Measurements from ENCODE around the gene ING3. TPM values are rescaled to one million over a fixed set of nuclear protein-coding genes. Genes with fewer than 3 reads are reported as not detected.
A peak's percentile ranks its signal among the peaks of the same experiment; 100 is the strongest.

The ING3 gene
- total and polyA plus RNA-seq, 2 of the 8 experiments (the other 6 are each of a cell fraction or from before 2014, with no cell fraction given), result 6.0 to 17.7 TPM

- Histone ChIP-seq H2BK20ac (ENCODE audit: low read length) (no peak overlapping the region), H3K18ac (ENCODE audit: extremely low read depth, low read length) (no peak overlapping the region), H3K36me3 (ENCODE audit: control insufficient read depth in 2 of 4, insufficient read depth in 4 of 4, low read length in 3 of 4) (no peaks in the 10 kb centered on the region), H3K56ac (replicated peaks; ENCODE audit: insufficient read length, low read depth, low read length) (no peak overlapping the region), H2AFZ (ENCODE audit: low read length) (peak overlapping the region; percentile 94; the same call in 1 of the 2 replicates), H3K79me1 (ENCODE audit: low read depth, low read length) (no peaks in the 10 kb centered on the region), H3K4me2 (ENCODE audit: insufficient read depth in 1 of 2, low read depth in 2 of 2, low read length in 2 of 2) (peak overlapping the region in 1 of 2 experiments; percentile 76; a peak in 1 of 4 replicates), H2BK12ac (ENCODE audit: low read depth, low read length) (no peak overlapping the region), H3K4ac (replicated peaks; ENCODE audit: insufficient read length, low read depth, low read length) (no peak overlapping the region), H4K20me1 (replicated peaks in 1 of 2; ENCODE audit: control insufficient read depth in 1 of 2, insufficient read depth in 2 of 2, low read length in 2 of 2) (no peaks in the 10 kb centered on the region), H2AK5ac (ENCODE audit: low read depth, low read length) (no peak overlapping the region), H3K79me2 (ENCODE audit: control insufficient read depth in 1 of 2, insufficient read depth in 2 of 2, low read length in 2 of 2) (no peaks in the 10 kb centered on the region), H2BK120ac (replicated peaks; ENCODE audit: low read depth, low read length) (no peak overlapping the region), H3K23ac (ENCODE audit: insufficient read length) (no peak overlapping the region), H3K27me3 (replicated peaks in 1 of 4; ENCODE audit: control insufficient read depth in 3 of 4, extremely low read depth in 1 of 4, insufficient read depth in 3 of 4, low read length in 3 of 4) (peaks cover 1 to 20% (median 12%) of the 10 kb centered on the region in 4 experiments; a peak in 6 of 7 replicates), H3K4me3 (ENCODE audit: extremely low read depth in 1 of 4, insufficient read depth in 2 of 4, low read depth in 3 of 4, low read length in 4 of 4) (peak overlapping the region in 1 of 4 experiments; percentile 58; a peak in 2 of 8 replicates), H3K23me2 (ENCODE audit: low read depth, low read length) (0 out of 2 replicates have a peak, but pooled peaks cover 2% of the 10 kb centered on the region), H3K4me1 (replicated peaks in 1 of 4; ENCODE audit: control insufficient read depth in 3 of 4, insufficient read depth in 4 of 4, low read length in 3 of 4) (peaks cover 0 to 4% (median 3%) of the 10 kb centered on the region in 4 experiments; a peak in 4 of 7 replicates), H4K8ac (ENCODE audit: extremely low read depth, insufficient read depth, low read length) (no peak overlapping the region), H2BK5ac (ENCODE audit: low read depth, low read length) (no peak overlapping the region), H3K9me3 (ENCODE audit: insufficient read depth in 2 of 2, low read depth in 1 of 2, low read length in 1 of 2) (no peaks in the 10 kb centered on the region), H3K14ac (ENCODE audit: insufficient read length) (no peak overlapping the region), H2BK15ac (ENCODE audit: low read length) (0 out of 2 replicates have a peak overlapping the region, but pooled peaks have one; percentile 21), H3K9ac (replicated peaks in 1 of 4; ENCODE audit: extremely low read depth in 1 of 4, low read depth in 3 of 4, low read length in 3 of 4) (no peak overlapping the region), H3K27ac (ENCODE audit: low read depth, low read length) (no peak overlapping the region), H4K91ac (replicated peaks; ENCODE audit: insufficient read length, low read length) (no peak overlapping the region), H4K5ac (ENCODE audit: insufficient read length, low read depth, low read length) (no peak overlapping the region)
- DNase-seq (ENCODE audit: low read depth in 1 of 2, low spot score in 2 of 2) (no peak), FAIRE-seq (no peak)
- ChIA-PET CTCF (ENCODE audit: partially characterized antibody) (interaction anchor here (1.0 to 8.4 kb wide), 9 partner anchors 8 to 120 kb away, joined by 3 to 139 read pairs (median 18); no protein-coding TSS in a partner anchor), POLR2A (ENCODE audit: partially characterized antibody) (interaction anchor here (0.9 kb wide), 1 partner anchor 118 kb away, joined by 5 read pairs; no protein-coding TSS in a partner anchor)
- WGBS, 2 experiments (ENCODE audit: extremely low coverage in 1 of 2, insufficient coverage in 1 of 2, insufficient read length in 1 of 2, insufficient replicate concordance in 2 of 2, low coverage in 1 of 2, low lambda C conversion rate in 2 of 2, missing lambda C conversion rate in 1 of 2), result 86% methylated on average over 15 of the region's 15 CpGs; no CpG with 5 or more reads in 1 of the 2 experiments
- no peak for TF ChIP-seq BACH1 (IDR thresholded peaks at IDR 0.05; ENCODE audit: low read length)
These were observed 39.0 kb downstream of the ING3 start for GRCh38 chr7:120989257-120990220.
